ENCODE results near the gene SPACA6.
"Not testable (repeated sequence)": the region's sequence is repeated elsewhere in the genome, so short reads cannot be mapped to it uniquely, and the experiment has no call there.

GRCh38 chr19:51738523-51738922 is 45.4 kb downstream of the SPACA6 start:
- TF ChIP-seq, protein P1, sequence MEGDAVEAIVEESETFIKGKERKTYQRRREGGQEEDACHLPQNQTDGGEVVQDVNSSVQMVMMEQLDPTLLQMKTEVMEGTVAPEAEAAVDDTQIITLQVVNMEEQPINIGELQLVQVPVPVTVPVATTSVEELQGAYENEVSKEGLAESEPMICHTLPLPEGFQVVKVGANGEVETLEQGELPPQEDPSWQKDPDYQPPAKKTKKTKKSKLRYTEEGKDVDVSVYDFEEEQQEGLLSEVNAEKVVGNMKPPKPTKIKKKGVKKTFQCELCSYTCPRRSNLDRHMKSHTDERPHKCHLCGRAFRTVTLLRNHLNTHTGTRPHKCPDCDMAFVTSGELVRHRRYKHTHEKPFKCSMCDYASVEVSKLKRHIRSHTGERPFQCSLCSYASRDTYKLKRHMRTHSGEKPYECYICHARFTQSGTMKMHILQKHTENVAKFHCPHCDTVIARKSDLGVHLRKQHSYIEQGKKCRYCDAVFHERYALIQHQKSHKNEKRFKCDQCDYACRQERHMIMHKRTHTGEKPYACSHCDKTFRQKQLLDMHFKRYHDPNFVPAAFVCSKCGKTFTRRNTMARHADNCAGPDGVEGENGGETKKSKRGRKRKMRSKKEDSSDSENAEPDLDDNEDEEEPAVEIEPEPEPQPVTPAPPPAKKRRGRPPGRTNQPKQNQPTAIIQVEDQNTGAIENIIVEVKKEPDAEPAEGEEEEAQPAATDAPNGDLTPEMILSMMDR (optimal IDR thresholded peaks at IDR 0.05 in 1 of 3, IDR thresholded peaks at IDR 0.05 in 1 of 3, conservative IDR thresholded peaks at IDR 0.05 in 1 of 3; ENCODE audit: extremely low read depth in 1 of 3, insufficient read depth in 2 of 3, low read length in 3 of 3), result not testable (repeated sequence)
- TF ChIP-seq EZH2 (IDR thresholded peaks at IDR 0.05; ENCODE audit: low read length), result not testable (repeated sequence)

All from keratinocyte (primary cell).